HG03064 (cell line): Measurements from ENCODE around the gene CTBP1.
A peak's percentile ranks its signal among the peaks of the same experiment; 100 is the strongest.

ENCODE experiments used
- ATAC-seq: cut with Tn5 transposase; IDR thresholded peaks from one replicate; pipeline ENCODE4 v1.9.1; 2021; ENCODE audit warnings: low read depth; ENCODE audit not compliant: unreplicated experiment

Gene CTBP1

GRCh38 chr4:1178300-1179088 lies 70.4 kb downstream of the CTBP1 start:
- ATAC-seq, result no peak

- ATAC-seq, result no peak
Observed at GRCh38 chr4:1177274-1178141, 71.4 kb downstream of the CTBP1 start.

- ATAC-seq, result no peak
Observed at GRCh38 chr4:1176398-1177273, 72.3 kb downstream of the CTBP1 start.

GRCh38 chr4:1175635-1176229 lies 73.2 kb downstream of the CTBP1 start:
- no peak for ATAC-seq

- no peak for ATAC-seq
Observed at GRCh38 chr4:1174941-1175634, 73.8 kb downstream of the CTBP1 start.

GRCh38 chr4:1172971-1173757 lies 75.8 kb downstream of the CTBP1 start:
- ATAC-seq, result no peak

- no peak for ATAC-seq
Observed at GRCh38 chr4:1172228-1172851, 76.6 kb downstream of the CTBP1 start, which contains the start of gene SPON2. TSS of gene SPON2 (minus strand) at chr4:1172583.

GRCh38 chr4:1171311-1172227 lies 77.4 kb downstream of the CTBP1 start:
- ATAC-seq, result no peak

- no peak for ATAC-seq
Observed at GRCh38 chr4:1170976-1171310, 78.0 kb downstream of the CTBP1 start.

- no peak for ATAC-seq
Observed at GRCh38 chr4:1170156-1170975, 78.6 kb downstream of the CTBP1 start.

GRCh38 chr4:1169691-1170096 lies 79.2 kb downstream of the CTBP1 start:
- no peak for ATAC-seq

- ATAC-seq, result no peak
Observed at GRCh38 chr4:1169171-1169671, 79.7 kb downstream of the CTBP1 start.

GRCh38 chr4:1168191-1169101 lies 80.5 kb downstream of the CTBP1 start:
- no peak for ATAC-seq

- peak; percentile 79 for ATAC-seq
Observed at GRCh38 chr4:1167244-1167949, 81.5 kb downstream of the CTBP1 start.
